Measurements from ENCODE around the gene GALNT7. TPM values are rescaled to one million over a fixed set of nuclear protein-coding genes. Genes with fewer than 3 reads are reported as not detected.
"Not testable (repeated sequence)": the region's sequence is repeated elsewhere in the genome, so short reads cannot be mapped to it uniquely, and the experiment has no call there.

GALNT7 gene
- polyA plus RNA-seq, 3 donors: 12.3 to 29.0 (median 19.7) TPM

GRCh38 chr4:173217727-173218126 is 49.1 kb downstream of the GALNT7 start:
- Histone ChIP-seq H3K4me3 (replicated peaks in 1 of 3; ENCODE audit: low read depth in 2 of 3, low read length in 3 of 3) (no peak overlapping the region), H2AFZ (ENCODE audit: insufficient read depth, low read depth, low read length, poor library complexity, severe bottlenecking) (no peak overlapping the region), H3K36me3 (replicated peaks in 1 of 2; ENCODE audit: control insufficient read depth in 1 of 2, insufficient read depth in 2 of 2, low read length in 2 of 2) (no peaks in the 10 kb centered on the region), H3K79me2 (ENCODE audit: insufficient read depth, low read length) (peaks cover 76% of the 10 kb centered on the region), H3K4me1 (ENCODE audit: control insufficient read depth in 1 of 2, insufficient read depth in 2 of 2, low read length in 2 of 2) (no peaks in the 10 kb centered on the region), H3K9me3 (replicated peaks in 1 of 2; ENCODE audit: control insufficient read depth in 1 of 2, insufficient read depth in 1 of 2, low read length in 2 of 2) (no peaks in the 10 kb centered on the region), H3K27me3 (ENCODE audit: control insufficient read depth in 2 of 2, insufficient read depth in 2 of 2, low read length in 2 of 2) (no peaks in the 10 kb centered on the region), H4K20me1 (ENCODE audit: insufficient read depth, low read length) (peaks cover 50% of the 10 kb centered on the region), H3K9ac (ENCODE audit: insufficient read depth, low read length, poor library complexity, severe bottlenecking) (no peak overlapping the region), H3K4me2 (replicated peaks; ENCODE audit: extremely low read depth, low read length, poor library complexity, severe bottlenecking) (no peak overlapping the region), H3K27ac (ENCODE audit: low read depth in 1 of 2, low read length in 2 of 2) (no peak overlapping the region)
- H3K27ac Mint-ChIP-seq: no peak overlapping the region
- TF ChIP-seq CTCF (IDR thresholded peaks at IDR 0.05): no peak
- no peaks in the 10 kb centered on the region for H3K27me3 Mint-ChIP-seq (ENCODE audit: low read depth in 3 of 3)
- intact Hi-C loops (cut with micrococcal nuclease): no loop called here
- peaks cover 7% of the 10 kb centered on the region for H3K4me1 Mint-ChIP-seq
- H3K9me3 Mint-ChIP-seq: peaks cover 0 to 7% (median 0%) of the 10 kb centered on the region in 7 donors
- H3K4me3 Mint-ChIP-seq: no peak overlapping the region
- DNase-seq: no peak
- no CpG with 5 or more reads among the region's 2 CpGs for WGBS (ENCODE audit: insufficient coverage)
- peaks cover 0 to 4% of the 10 kb centered on the region in 2 donors for H3K36me3 Mint-ChIP-seq

GRCh38 chr4:173218411-173219125 is 50.0 kb downstream of the GALNT7 start:
- Histone ChIP-seq H3K9ac (ENCODE audit: insufficient read depth, low read length, poor library complexity, severe bottlenecking) (no peak overlapping the region), H2AFZ (ENCODE audit: insufficient read depth, low read depth, low read length, poor library complexity, severe bottlenecking) (no peak overlapping the region), H3K36me3 (replicated peaks in 1 of 2; ENCODE audit: control insufficient read depth in 1 of 2, insufficient read depth in 2 of 2, low read length in 2 of 2) (no peaks in the 10 kb centered on the region), H3K27ac (ENCODE audit: low read depth in 1 of 2, low read length in 2 of 2) (no peak overlapping the region), H3K4me2 (replicated peaks; ENCODE audit: extremely low read depth, low read length, poor library complexity, severe bottlenecking) (no peak overlapping the region), H3K4me1 (ENCODE audit: control insufficient read depth in 1 of 2, insufficient read depth in 2 of 2, low read length in 2 of 2) (no peaks in the 10 kb centered on the region), H3K4me3 (replicated peaks in 1 of 3; ENCODE audit: low read depth in 2 of 3, low read length in 3 of 3) (no peak overlapping the region), H3K79me2 (ENCODE audit: insufficient read depth, low read length) (peaks cover 84% of the 10 kb centered on the region), H3K27me3 (ENCODE audit: control insufficient read depth in 2 of 2, insufficient read depth in 2 of 2, low read length in 2 of 2) (no peaks in the 10 kb centered on the region), H3K9me3 (replicated peaks in 1 of 2; ENCODE audit: control insufficient read depth in 1 of 2, insufficient read depth in 1 of 2, low read length in 2 of 2) (no peaks in the 10 kb centered on the region), H4K20me1 (ENCODE audit: insufficient read depth, low read length) (peaks cover 56% of the 10 kb centered on the region)
- peaks cover 0 to 4% of the 10 kb centered on the region in 2 donors for H3K36me3 Mint-ChIP-seq
- no peak for TF ChIP-seq CTCF (IDR thresholded peaks at IDR 0.05)
- no peak overlapping the region for H3K4me3 Mint-ChIP-seq
- H3K27me3 Mint-ChIP-seq (ENCODE audit: low read depth in 3 of 3): no peaks in the 10 kb centered on the region
- DNase-seq: no peak
- peak overlapping the region in 1 of 7 donors; percentile 17 for H3K27ac Mint-ChIP-seq
- H3K4me1 Mint-ChIP-seq: peaks cover 7% of the 10 kb centered on the region
- intact Hi-C loops (cut with micrococcal nuclease): no loop called here
- peaks cover 0 to 7% (median 0%) of the 10 kb centered on the region in 7 donors for H3K9me3 Mint-ChIP-seq

- intact Hi-C loops (cut with micrococcal nuclease): not testable (repeated sequence)
Measured at GRCh38 chr4:173219126-173219437, 50.5 kb downstream of the GALNT7 start.

More at GRCh38 chr4:173219126-173219437, 50.5 kb downstream of the GALNT7 start:
- H3K4me2 ChIP-seq (replicated peaks; ENCODE audit: extremely low read depth, low read length, poor library complexity, severe bottlenecking); H3K9ac ChIP-seq (ENCODE audit: insufficient read depth, low read length, poor library complexity, severe bottlenecking); H3K27me3 Mint-ChIP-seq (ENCODE audit: low read depth in 3 of 3); H3K4me1 ChIP-seq (ENCODE audit: control insufficient read depth in 1 of 2, insufficient read depth in 2 of 2, low read length in 2 of 2); H3K4me3 Mint-ChIP-seq; H3K27ac ChIP-seq (ENCODE audit: low read depth in 1 of 2, low read length in 2 of 2); H3K4me1 Mint-ChIP-seq; H3K27ac Mint-ChIP-seq; H3K36me3 ChIP-seq (replicated peaks in 1 of 2; ENCODE audit: control insufficient read depth in 1 of 2, insufficient read depth in 2 of 2, low read length in 2 of 2); H2AFZ ChIP-seq (ENCODE audit: insufficient read depth, low read depth, low read length, poor library complexity, severe bottlenecking); H3K9me3 ChIP-seq (replicated peaks in 1 of 2; ENCODE audit: control insufficient read depth in 1 of 2, insufficient read depth in 1 of 2, low read length in 2 of 2); H3K4me3 ChIP-seq (replicated peaks in 1 of 3; ENCODE audit: low read depth in 2 of 3, low read length in 3 of 3); DNase-seq; H3K27me3 ChIP-seq (ENCODE audit: control insufficient read depth in 2 of 2, insufficient read depth in 2 of 2, low read length in 2 of 2); H3K9me3 Mint-ChIP-seq; H3K36me3 Mint-ChIP-seq: not testable (repeated sequence)
- Histone ChIP-seq H3K79me2 (ENCODE audit: insufficient read depth, low read length) (peaks cover 84% of the 10 kb centered on the region), H4K20me1 (ENCODE audit: insufficient read depth, low read length) (peaks cover 56% of the 10 kb centered on the region)
- no CpG with 5 or more reads among the region's 4 CpGs for WGBS (ENCODE audit: insufficient coverage)
